HEK293T (cell line): ENCODE measurements around the gene DOCK9.
"Not testable (repeated sequence)": the region's sequence is repeated elsewhere in the genome, so short reads cannot be mapped to it uniquely, and the experiment has no call there.

Source experiments
- CTCF ChIA-PET: fragments of 350-600 bp; formaldehyde crosslinking; extraction: SDS; loops from one replicate; lab custom pipeline; 2021; ENCODE audit warnings: antibody characterized with exemption, inconsistent platforms; lab: Yijun Ruan, JAX
- POLR2A ChIA-PET: fragments of 350-600 bp; formaldehyde crosslinking; extraction: SDS; loops from one replicate; lab custom pipeline; 2020; ENCODE audit warnings: antibody characterized with exemption, inconsistent platforms; lab: Yijun Ruan, JAX
- DNase-seq: peaks from one replicate; pipeline ENCODE4 v3.0.0; 2012; ENCODE audit warnings: mixed read lengths; ENCODE audit errors: extremely low spot score
- ARNT ChIP-seq: fragments of 450-650 bp; IDR thresholded peaks from 2 replicates; pipeline ENCODE4 v1.6.1; 2017; ENCODE audit warnings: mild to moderate bottlenecking
- BHLHE40 ChIP-seq: fragments of 450-650 bp; IDR thresholded peaks from 2 replicates; pipeline ENCODE4 v1.6.1; 2016; ENCODE audit warnings: mild to moderate bottlenecking, moderate library complexity, borderline replicate concordance
- CTBP1 ChIP-seq: fragments of 450-650 bp; IDR thresholded peaks from 2 replicates; pipeline ENCODE4 v1.6.1; 2016; ENCODE audit warnings: borderline replicate concordance
- ELF4 ChIP-seq: fragments of 450-650 bp; IDR thresholded peaks from 2 replicates; pipeline ENCODE4 v1.6.1; 2017; ENCODE audit warnings: antibody characterized with exemption
- FOXA1 ChIP-seq: fragments of 450-650 bp; IDR thresholded peaks from 2 replicates; pipeline ENCODE4 v1.6.1; 2016; ENCODE audit warnings: mild to moderate bottlenecking
- FOXK2 ChIP-seq: fragments of 450-650 bp; IDR thresholded peaks from 2 replicates; pipeline ENCODE4 v1.6.1; 2016; ENCODE audit warnings: mild to moderate bottlenecking
- FOXM1 ChIP-seq: fragments of 450-650 bp; IDR thresholded peaks from 2 replicates; pipeline ENCODE4 v1.6.1; 2017; ENCODE audit warnings: mild to moderate bottlenecking, borderline replicate concordance
- HDGF ChIP-seq: fragments of 450-650 bp; IDR thresholded peaks from 2 replicates; pipeline ENCODE4 v1.6.1; 2017; ENCODE audit warnings: antibody characterized with exemption, borderline replicate concordance
- L3MBTL2 ChIP-seq: fragments of 450-650 bp; conservative IDR thresholded peaks from 2 replicates; pipeline ENCODE4 v1.6.1; 2016; ENCODE audit warnings: mild to moderate bottlenecking
- LEF1 ChIP-seq: fragments of 450-650 bp; IDR thresholded peaks from 2 replicates; pipeline ENCODE4 v1.6.1; 2017; ENCODE audit warnings: mild to moderate bottlenecking, borderline replicate concordance
- NFRKB ChIP-seq: fragments of 450-650 bp; IDR thresholded peaks from 2 replicates; pipeline ENCODE4 v1.6.1; 2016; ENCODE audit warnings: mild to moderate bottlenecking, moderate library complexity
- PKNOX1 ChIP-seq: fragments of 450-650 bp; IDR thresholded peaks from 2 replicates; pipeline ENCODE4 v1.6.1; 2016
- SP1 ChIP-seq: fragments of 450-650 bp; IDR thresholded peaks from 2 replicates; pipeline ENCODE4 v1.6.1; 2017
- SUZ12 ChIP-seq: fragments of 450-650 bp; IDR thresholded peaks from 2 replicates; pipeline ENCODE4 v1.6.1; 2016; ENCODE audit warnings: mild to moderate bottlenecking
- TARDBP ChIP-seq: fragments of 450-650 bp; IDR thresholded peaks from 2 replicates; pipeline ENCODE4 v1.6.1; 2016
- ZNF384 ChIP-seq: fragments of 450-650 bp; IDR thresholded peaks from 2 replicates; pipeline ENCODE4 v1.6.1; 2016

The DOCK9 gene

GRCh38 chr13:98900442-98900841, 77.4 kb downstream of the DOCK9 start:
- TF ChIP-seq TARDBP (no peak), FOXM1 (no peak), BHLHE40 (no peak), HDGF (no peak), PKNOX1 (peak; percentile 11; the same call in 1 of the 2 replicates), FOXK2 (no peak), LEF1 (no peak), SUZ12 (no peak)
- ChIA-PET POLR2A (no interaction called here), CTCF (no interaction called here)
- no peak for DNase-seq

DNA sequence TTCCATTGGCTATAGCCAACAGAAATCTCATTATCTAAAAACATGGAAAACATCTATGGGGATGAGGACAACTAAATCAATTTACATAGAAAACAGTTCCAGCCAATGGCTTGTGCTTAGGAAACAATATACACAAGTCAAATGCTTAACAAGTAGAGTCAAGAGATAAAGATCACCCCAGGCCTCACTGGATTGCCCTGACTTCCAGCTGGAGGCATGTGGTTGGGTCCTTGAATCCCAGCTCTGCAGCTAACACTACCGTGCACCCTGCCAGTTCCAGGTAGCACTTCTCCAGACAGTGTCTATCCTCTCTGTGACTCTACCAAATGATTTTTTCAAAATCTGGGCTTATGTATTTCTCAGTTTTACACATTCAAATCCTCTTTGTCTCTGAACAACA, 80.2 kb downstream of the DOCK9 start:
- ChIA-PET POLR2A (no interaction called here), CTCF (no interaction called here)
- DNase-seq, result no peak
- no peak for TF ChIP-seq ARNT
- TF ChIP-seq SUZ12, result no peak
- TF ChIP-seq PKNOX1, result no peak
- no peak for TF ChIP-seq BHLHE40
- TF ChIP-seq SP1, result no peak
- no peak for TF ChIP-seq HDGF
- no peak for TF ChIP-seq FOXM1
- no peak for TF ChIP-seq LEF1
- TF ChIP-seq TARDBP, result no peak
- TF ChIP-seq ZNF384, result no peak
- no peak for TF ChIP-seq CTBP1
- TF ChIP-seq ELF4, result no peak
- no peak for TF ChIP-seq FOXK2
- no peak for TF ChIP-seq NFRKB
- no peak for TF ChIP-seq L3MBTL2
- no peak for TF ChIP-seq FOXA1

DNA sequence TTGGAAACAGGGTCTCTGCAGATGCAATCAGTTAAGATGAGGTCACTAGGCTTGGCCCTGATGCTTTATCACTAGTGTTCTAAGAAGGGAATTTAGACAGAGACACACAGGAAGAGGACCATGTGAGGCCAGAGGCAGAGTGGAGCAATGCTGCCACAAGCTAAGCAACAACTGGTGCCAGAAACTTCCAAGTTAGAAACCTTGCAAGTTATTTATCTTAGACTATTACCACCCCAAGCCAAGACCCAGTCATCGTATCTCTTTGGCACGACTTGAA, 81.1 kb downstream of the DOCK9 start:
- CTCF ChIA-PET, result no interaction called here
- TF ChIP-seq ARNT (no peak), LEF1 (no peak), CTBP1 (no peak), L3MBTL2 (no peak), SP1 (no peak), NFRKB (no peak), FOXK2 (no peak), ELF4 (no peak), PKNOX1 (no peak), ZNF384 (no peak), TARDBP (no peak), BHLHE40 (no peak), FOXA1 (no peak), HDGF (no peak), FOXM1 (no peak), SUZ12 (no peak)
- no peak for DNase-seq
- POLR2A ChIA-PET, result no interaction called here

DNA sequence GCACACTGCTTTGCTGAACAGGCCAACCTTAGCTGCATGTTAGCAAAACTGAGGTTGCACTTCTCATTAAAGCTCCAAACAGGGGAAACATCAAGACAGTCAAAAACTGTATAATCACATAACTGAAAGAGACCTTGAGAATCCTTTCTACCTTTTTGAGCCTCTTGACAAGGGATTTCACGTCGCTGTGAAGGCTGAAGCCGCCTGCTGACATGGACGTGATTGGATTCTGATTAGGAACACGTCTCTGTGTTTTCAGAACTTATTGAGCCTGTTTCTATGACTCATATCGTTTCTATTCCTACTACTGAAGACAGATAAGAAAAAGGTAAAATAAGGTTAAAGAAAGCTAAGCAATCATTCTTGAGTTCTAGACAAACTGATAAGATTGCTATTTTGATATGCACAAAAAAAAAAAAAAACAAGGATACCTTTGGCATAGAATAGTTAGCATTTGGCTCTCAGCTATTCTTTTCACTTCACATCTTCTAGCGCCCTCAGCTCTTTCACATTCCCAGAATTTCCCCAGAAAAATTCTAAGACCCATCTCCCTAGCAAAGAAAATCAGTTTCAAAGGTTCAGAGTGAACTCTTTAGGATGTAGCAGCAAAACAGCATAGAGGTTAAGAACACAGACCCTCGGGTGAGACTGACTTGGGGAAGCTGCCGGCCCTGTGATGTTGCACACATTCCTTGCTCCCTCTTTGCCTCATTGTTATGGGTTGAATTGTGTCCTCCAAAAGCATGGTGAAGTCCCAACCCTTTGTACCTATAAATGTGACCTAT, 81.6 kb downstream of the DOCK9 start:
- CTCF ChIA-PET, result no interaction called here
- POLR2A ChIA-PET, result no interaction called here
- DNase-seq, result no peak
- no peak for TF ChIP-seq ARNT
- TF ChIP-seq LEF1, result no peak
- TF ChIP-seq FOXK2, result no peak
- no peak for TF ChIP-seq CTBP1
- TF ChIP-seq FOXA1, result no peak
- TF ChIP-seq BHLHE40, result no peak
- no peak for TF ChIP-seq SUZ12
- no peak for TF ChIP-seq HDGF
- no peak for TF ChIP-seq TARDBP
- TF ChIP-seq ZNF384, result no peak
- no peak for TF ChIP-seq NFRKB
- TF ChIP-seq L3MBTL2, result no peak
- TF ChIP-seq SP1, result no peak
- TF ChIP-seq PKNOX1, result no peak
- TF ChIP-seq FOXM1, result no peak
- no peak for TF ChIP-seq ELF4

DNA sequence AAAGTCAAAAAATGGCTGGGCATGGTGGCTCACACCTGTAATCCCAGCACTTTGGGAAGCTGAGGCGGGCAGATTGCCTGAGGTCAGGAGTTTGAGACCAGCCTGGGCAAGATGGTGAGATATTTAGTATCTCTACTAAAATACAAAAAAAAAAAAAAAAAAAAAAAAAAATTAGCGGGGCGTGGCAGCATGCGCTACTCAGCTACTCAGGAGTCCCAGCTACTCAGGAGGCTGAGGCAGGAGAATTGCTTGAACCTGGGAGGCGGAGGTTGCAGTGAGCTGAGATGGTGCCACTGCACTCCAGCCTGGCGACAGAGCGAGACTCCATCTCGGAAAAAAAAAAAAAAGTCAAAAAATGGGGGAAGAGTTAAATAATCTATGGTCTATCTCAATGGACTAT, 83.0 kb downstream of the DOCK9 start:
- CTCF ChIA-PET, DNase-seq, POLR2A ChIA-PET: not testable (repeated sequence)

DNA sequence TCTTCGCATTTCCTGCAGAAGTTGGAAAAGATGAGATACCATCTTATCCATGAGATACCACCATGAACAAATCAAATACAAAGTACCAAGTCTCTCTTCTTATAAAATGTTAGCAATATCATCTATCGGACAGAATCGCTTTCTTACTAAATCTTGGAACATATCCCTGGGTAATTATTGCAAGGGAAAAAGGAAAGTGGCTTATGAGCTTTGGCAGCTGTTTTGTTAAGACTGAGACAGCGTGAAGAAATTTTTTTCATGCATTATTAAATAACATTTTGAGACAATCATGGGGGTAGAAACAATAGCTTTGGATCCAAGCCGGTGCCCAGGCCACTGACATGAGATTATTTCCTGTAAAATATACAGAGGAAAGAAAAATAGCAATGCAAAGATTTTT, 84.5 kb downstream of the DOCK9 start:
- POLR2A ChIA-PET, result no interaction called here
- DNase-seq, result no peak
- TF ChIP-seq ELF4 (no peak), SUZ12 (no peak), CTBP1 (no peak), ZNF384 (no peak), HDGF (no peak), PKNOX1 (no peak), ARNT (no peak)
- CTCF ChIA-PET, result no interaction called here
